ENCODE data around the gene C8G. TPM values are rescaled to one million over a fixed set of nuclear protein-coding genes. Genes with fewer than 3 reads are reported as not detected.

The C8G gene
- total and polyA plus RNA-seq, 2 of the 8 experiments (the other 6 are each of a cell fraction or from before 2014, with no cell fraction given): 0.62 to 0.80 TPM

DNA sequence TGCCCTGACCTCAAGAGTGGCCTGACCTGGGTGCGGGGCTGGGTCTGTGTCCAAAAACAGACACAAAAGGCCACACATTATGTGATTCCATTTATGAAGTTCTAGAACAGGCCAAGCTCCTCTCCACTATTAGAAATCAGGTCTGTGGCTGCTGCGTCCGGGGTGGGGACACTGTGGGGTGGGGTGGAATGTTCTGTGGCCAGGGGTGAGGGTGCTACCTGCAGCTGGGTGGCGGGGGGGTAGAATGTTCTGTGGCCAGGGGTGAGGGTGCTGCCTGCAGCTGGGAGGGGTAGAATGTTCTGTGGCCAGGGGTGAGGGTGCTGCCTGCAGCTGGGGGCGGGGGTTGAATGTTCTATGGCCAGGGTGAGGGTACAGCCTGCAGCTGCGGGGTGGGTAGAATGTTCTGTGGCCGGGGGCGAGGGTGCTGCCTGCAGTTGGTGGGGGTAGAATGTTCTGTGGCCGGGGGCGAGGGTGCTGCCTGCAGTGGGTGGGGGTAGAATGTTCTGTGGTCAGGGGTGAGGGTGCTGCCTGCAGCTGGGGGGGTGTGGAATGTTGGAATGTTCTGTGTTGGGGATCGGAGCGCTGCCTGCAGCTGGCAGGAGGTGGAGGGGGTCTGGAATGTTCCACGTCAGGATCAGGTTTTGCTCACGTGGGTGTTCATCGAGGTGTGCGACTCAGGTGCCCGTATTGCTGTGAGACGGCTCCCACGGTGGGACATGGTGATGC is 15.3 kb downstream of the C8G start (continued):
- TF ChIP-seq CHD2 (IDR thresholded peaks at IDR 0.05; ENCODE audit: low read length) (no peak), NRF1 (IDR thresholded peaks at IDR 0.05; ENCODE audit: low read depth, low read length) (no peak), SRF (IDR thresholded peaks at IDR 0.05; ENCODE audit: low read depth, low read length) (no peak)
